Measurements from ENCODE around the gene PRDM16. TPM values are rescaled to one million over a fixed set of nuclear protein-coding genes. Genes with fewer than 3 reads are reported as not detected.

Gene PRDM16
- total RNA-seq, 1 experiment from 2014 or later = 0.69 TPM

- DNase-seq = no peak
- no peak overlapping the region for H3K4me3 ChIP-seq (ENCODE audit: insufficient read depth, low read depth, low read length)
- no peaks in the 10 kb centered on the region for H3K27me3 ChIP-seq (ENCODE audit: control insufficient read depth, insufficient read depth, low read length)
- no peaks in the 10 kb centered on the region for H3K36me3 ChIP-seq (replicated peaks; ENCODE audit: control insufficient read depth, insufficient read depth, low read length)
Measured at GRCh38 chr1:3451994-3452865, 383.2 kb downstream of the PRDM16 start.

- DNase-seq = no peak
- Histone ChIP-seq H3K27me3 (ENCODE audit: control insufficient read depth, insufficient read depth, low read length) (no peaks in the 10 kb centered on the region), H3K36me3 (replicated peaks; ENCODE audit: control insufficient read depth, insufficient read depth, low read length) (no peaks in the 10 kb centered on the region), H3K4me3 (ENCODE audit: insufficient read depth, low read depth, low read length) (no peak overlapping the region)
Measured at GRCh38 chr1:3452866-3453175, 383.8 kb downstream of the PRDM16 start.

- Histone ChIP-seq H3K27me3 (ENCODE audit: control insufficient read depth, insufficient read depth, low read length) (no peaks in the 10 kb centered on the region), H3K4me3 (ENCODE audit: insufficient read depth, low read depth, low read length) (no peak overlapping the region), H3K36me3 (replicated peaks; ENCODE audit: control insufficient read depth, insufficient read depth, low read length) (no peaks in the 10 kb centered on the region)
- DNase-seq = peak; percentile 97
Measured at GRCh38 chr1:3453203-3453761, 384.3 kb downstream of the PRDM16 start.

- Histone ChIP-seq H3K27me3 (ENCODE audit: control insufficient read depth, insufficient read depth, low read length) (no peaks in the 10 kb centered on the region), H3K36me3 (replicated peaks; ENCODE audit: control insufficient read depth, insufficient read depth, low read length) (no peaks in the 10 kb centered on the region), H3K4me3 (ENCODE audit: insufficient read depth, low read depth, low read length) (peak within 1 kb of the TSS; percentile 72)
- peak; percentile 100 for DNase-seq
Measured at GRCh38 chr1:3453891-3454810, 385.1 kb downstream of the PRDM16 start, which contains the start of gene ARHGEF16. Gene ARHGEF16 (plus strand): TSS chr1:3454665. CDS start chr1:3463085, 8,420 bp downstream.

- Histone ChIP-seq H3K4me3 (ENCODE audit: insufficient read depth, low read depth, low read length) (peak overlapping the region; percentile 72), H3K36me3 (replicated peaks; ENCODE audit: control insufficient read depth, insufficient read depth, low read length) (no peaks in the 10 kb centered on the region), H3K27me3 (ENCODE audit: control insufficient read depth, insufficient read depth, low read length) (no peaks in the 10 kb centered on the region)
- DNase-seq = peak; percentile 98
Measured at GRCh38 chr1:3454811-3455618, 386.0 kb downstream of the PRDM16 start.

GRCh38 chr1:3455670-3456448 lies 386.9 kb downstream of the PRDM16 start:
- peak overlapping the region; percentile 72 for H3K4me3 ChIP-seq (ENCODE audit: insufficient read depth, low read depth, low read length)
- H3K27me3 ChIP-seq (ENCODE audit: control insufficient read depth, insufficient read depth, low read length) = no peaks in the 10 kb centered on the region
- DNase-seq = no peak
- H3K36me3 ChIP-seq (replicated peaks; ENCODE audit: control insufficient read depth, insufficient read depth, low read length) = no peaks in the 10 kb centered on the region

- Histone ChIP-seq H3K27me3 (ENCODE audit: control insufficient read depth, insufficient read depth, low read length) (no peaks in the 10 kb centered on the region), H3K4me3 (ENCODE audit: insufficient read depth, low read depth, low read length) (no peak overlapping the region)
Measured at GRCh38 chr1:3456449-3456963, 387.5 kb downstream of the PRDM16 start.

GRCh38 chr1:3456964-3457909 lies 388.2 kb downstream of the PRDM16 start:
- no peaks in the 10 kb centered on the region for H3K36me3 ChIP-seq (replicated peaks; ENCODE audit: control insufficient read depth, insufficient read depth, low read length)
- DNase-seq = no peak
- no peak overlapping the region for H3K4me3 ChIP-seq (ENCODE audit: insufficient read depth, low read depth, low read length)
- no peaks in the 10 kb centered on the region for H3K27me3 ChIP-seq (ENCODE audit: control insufficient read depth, insufficient read depth, low read length)

More at GRCh38 chr1:3456449-3456963, 387.5 kb downstream of the PRDM16 start:
- no peaks in the 10 kb centered on the region for H3K36me3 ChIP-seq (replicated peaks; ENCODE audit: control insufficient read depth, insufficient read depth, low read length)
- DNase-seq = no peak

- Histone ChIP-seq H3K36me3 (replicated peaks; ENCODE audit: control insufficient read depth, insufficient read depth, low read length) (no peaks in the 10 kb centered on the region), H3K4me3 (ENCODE audit: insufficient read depth, low read depth, low read length) (no peak overlapping the region), H3K27me3 (ENCODE audit: control insufficient read depth, insufficient read depth, low read length) (no peaks in the 10 kb centered on the region)
- no peak for DNase-seq
Measured at GRCh38 chr1:3457910-3458883, 389.2 kb downstream of the PRDM16 start.

GRCh38 chr1:3459051-3459908 lies 390.3 kb downstream of the PRDM16 start:
- Histone ChIP-seq H3K27me3 (ENCODE audit: control insufficient read depth, insufficient read depth, low read length) (no peaks in the 10 kb centered on the region), H3K36me3 (replicated peaks; ENCODE audit: control insufficient read depth, insufficient read depth, low read length) (no peaks in the 10 kb centered on the region), H3K4me3 (ENCODE audit: insufficient read depth, low read depth, low read length) (no peak overlapping the region)
- no peak for DNase-seq

Measured in H7 (cell line).